Activated B cell treated with CpG ODN at 0.5 μM for 24 hours (primary cell): ENCODE results near the gene LAMTOR3. TPM values are rescaled to one million over a fixed set of nuclear protein-coding genes. Genes with fewer than 3 reads are reported as not detected.
A peak's percentile ranks its signal among the peaks of the same experiment; 100 is the strongest.

ENCODE experiments used
- ATAC-seq: fragments of 200-7000 bp; cut with Tn5 transposase; one replicate; pipeline ENCODE4 v1.10.0; 2021; ENCODE audit warnings: low read depth, mild to moderate bottlenecking, moderate library complexity
- CTCF ChIA-PET: fragments of 350-600 bp; sonication (Branson Sonifier 250); formaldehyde crosslinking; loops from one replicate; lab custom pipeline; 2021; ENCODE audit warnings: antibody characterized with exemption; lab: Charles Lee
- POLR2A ChIA-PET: fragments of 350-600 bp; sonication (Branson Sonifier 250); formaldehyde crosslinking; loops from one replicate; lab custom pipeline; 2021; ENCODE audit warnings: antibody characterized with exemption; lab: Charles Lee
- DNase-seq: peaks from one replicate; pipeline ENCODE4 v3.0.0; 2022
- H3K27ac Mint-ChIP-seq: one replicate; pipeline ENCODE4 v1.8.0; 2020; ENCODE audit warnings: mixed read lengths
- H3K27me3 Mint-ChIP-seq: one replicate; pipeline ENCODE4 v1.8.0; 2021; ENCODE audit warnings: mixed read lengths
- H3K36me3 Mint-ChIP-seq: one replicate; pipeline ENCODE4 v1.8.0; 2021; ENCODE audit warnings: low read depth, mixed read lengths
- H3K4me1 Mint-ChIP-seq: one replicate; pipeline ENCODE4 v1.8.0; 2021; ENCODE audit warnings: mixed read lengths
- H3K4me3 Mint-ChIP-seq: one replicate; pipeline ENCODE4 v1.8.0; 2020; ENCODE audit warnings: mild to moderate bottlenecking, mixed read lengths
- H3K9me3 Mint-ChIP-seq: one replicate; pipeline ENCODE4 v1.8.0; 2020; ENCODE audit warnings: mixed read lengths
- CTCF ChIP-seq: fragments of 200-600 bp; IDR thresholded peaks from one replicate; pipeline ENCODE4 v1.8.0; 2022; ENCODE audit warnings: antibody characterized with exemption, mild to moderate bottlenecking
- intact Hi-C: fragments of 100-400 bp; cut with micrococcal nuclease; formaldehyde crosslinking; loops from one replicate; pipeline ENCODE4 v1.15.1; 2024
- total RNA-seq: library from RNA; stranded (reverse); gene quantifications from 2 replicates; pipeline ENCODE4 v1.2.3, GENCODE V29; 2022

LAMTOR3 gene
- total RNA-seq, 1 donor from 2014 or later = 23.8 TPM

- Mint-ChIP-seq H3K9me3 (no peaks in the 10 kb centered on the region), H3K4me1 (peaks cover 3% of the 10 kb centered on the region), H3K4me3 (no peak overlapping the region), H3K27ac (no peak overlapping the region), H3K27me3 (no peaks in the 10 kb centered on the region), H3K36me3 (peaks cover 55% of the 10 kb centered on the region)
- intact Hi-C loops = no loop called here
- ATAC-seq = no peak
- no peak for DNase-seq
- ChIA-PET POLR2A (no interaction called here), CTCF (interaction anchor here (0.6 to 0.7 kb wide), 2 partner anchors 28 to 55 kb away, joined by 3 read pairs; no protein-coding TSS in a partner anchor)
- TF ChIP-seq CTCF = no peak
Observed at GRCh38 chr4:99875071-99875470, 19.2 kb downstream of the LAMTOR3 start.

- Mint-ChIP-seq H3K4me3 (no peak overlapping the region), H3K9me3 (no peaks in the 10 kb centered on the region), H3K27ac (no peak overlapping the region), H3K4me1 (peaks cover 3% of the 10 kb centered on the region), H3K27me3 (no peaks in the 10 kb centered on the region), H3K36me3 (peaks cover 56% of the 10 kb centered on the region)
- DNase-seq (no peak), ATAC-seq (no peak)
- TF ChIP-seq CTCF = no peak
- ChIA-PET POLR2A (no interaction called here), CTCF (no interaction called here)
- intact Hi-C loops = no loop called here
Observed at GRCh38 chr4:99872570-99872969, 21.7 kb downstream of the LAMTOR3 start.

GRCh38 chr4:99868126-99868596 lies 26.1 kb downstream of the LAMTOR3 start:
- TF ChIP-seq CTCF = no peak
- Mint-ChIP-seq H3K27me3 (no peaks in the 10 kb centered on the region), H3K36me3 (peaks cover 77% of the 10 kb centered on the region), H3K9me3 (no peaks in the 10 kb centered on the region), H3K27ac (no peak overlapping the region), H3K4me1 (peaks cover 2% of the 10 kb centered on the region), H3K4me3 (no peak overlapping the region)
- CTCF ChIA-PET = no interaction called here
- intact Hi-C loops = no loop called here
- no peak for ATAC-seq
- POLR2A ChIA-PET = no interaction called here
- DNase-seq = no peak

GRCh38 chr4:99863804-99864203 lies 30.4 kb downstream of the LAMTOR3 start:
- intact Hi-C loops = no loop called here
- Mint-ChIP-seq H3K27ac (no peak overlapping the region), H3K4me3 (no peak overlapping the region), H3K4me1 (peaks cover 31% of the 10 kb centered on the region), H3K27me3 (no peaks in the 10 kb centered on the region), H3K36me3 (peaks cover 79% of the 10 kb centered on the region), H3K9me3 (no peaks in the 10 kb centered on the region)
- POLR2A ChIA-PET = no interaction called here
- no peak for TF ChIP-seq CTCF
- DNase-seq (no peak), ATAC-seq (no peak)
- CTCF ChIA-PET = interaction anchor here (0.9 to 1.4 kb wide), 2 partner anchors 52 to 459 kb away, joined by 3 to 5 read pairs; no protein-coding TSS in a partner anchor

- ChIA-PET POLR2A (interaction anchor here (0.6 to 1.8 kb wide), 2 partner anchors 14 to 31 kb away, joined by 3 to 5 read pairs; no protein-coding TSS in a partner anchor), CTCF (interaction anchor here (1.0 to 1.1 kb wide), 2 partner anchors 23 to 44 kb away, joined by 3 read pairs; no protein-coding TSS in a partner anchor)
- TF ChIP-seq CTCF = no peak
- no peak for DNase-seq
- intact Hi-C loops = loop anchor here (2.0 kb wide), 1 partner anchor 15 kb away; no protein-coding TSS in a partner anchor
- Mint-ChIP-seq H3K27me3 (no peaks in the 10 kb centered on the region), H3K36me3 (peaks cover 81% of the 10 kb centered on the region), H3K9me3 (no peaks in the 10 kb centered on the region), H3K4me1 (peaks cover 51% of the 10 kb centered on the region), H3K4me3 (no peak overlapping the region), H3K27ac (peak overlapping the region; percentile 30)
- ATAC-seq = no peak
Observed at GRCh38 chr4:99861120-99861905, 32.9 kb downstream of the LAMTOR3 start.
